HCT116 (cell line): Measurements from ENCODE around the gene RAB11A.

Experiments used
- CEBPB ChIP-seq: IDR thresholded peaks from 2 replicates; pipeline ENCODE4 v1.6.1; 2012; ENCODE audit warnings: low read depth
- EZH2phosphoT487 ChIP-seq: fragments of 200-600 bp; IDR thresholded peaks from 2 replicates; pipeline ENCODE4 v1.6.1; 2018; ENCODE audit warnings: antibody characterized with exemption, borderline replicate concordance
- YY1 ChIP-seq: IDR thresholded peaks from 2 replicates; pipeline ENCODE4 v1.6.1; 2011; ENCODE audit warnings: low read length, low read depth, moderate library complexity, mild to moderate bottlenecking; ENCODE audit not compliant: insufficient replicate concordance; ENCODE audit errors: extremely low read depth
- TF ChIP-seq, protein P1 (sequence below), 3 experiments: fragments of 200-600 bp in 1 of 3; sonication (generic) in 1 of 3; IDR thresholded peaks in 2 of 3; conservative IDR thresholded peaks in 1 of 3; 2 replicates each; pipeline ENCODE4 v1.5.1; 2012 to 2017; ENCODE audit warnings: low read depth in 2 of 3, low read length in 2 of 3, antibody characterized with exemption in 1 of 3, borderline replicate concordance in 1 of 3, control low read depth in 1 of 3, mild to moderate bottlenecking in 1 of 3, mixed read lengths in 1 of 3, mixed run types in 1 of 3, moderate library complexity in 1 of 3; ENCODE audit not compliant: insufficient read depth in 1 of 3

DNA sequence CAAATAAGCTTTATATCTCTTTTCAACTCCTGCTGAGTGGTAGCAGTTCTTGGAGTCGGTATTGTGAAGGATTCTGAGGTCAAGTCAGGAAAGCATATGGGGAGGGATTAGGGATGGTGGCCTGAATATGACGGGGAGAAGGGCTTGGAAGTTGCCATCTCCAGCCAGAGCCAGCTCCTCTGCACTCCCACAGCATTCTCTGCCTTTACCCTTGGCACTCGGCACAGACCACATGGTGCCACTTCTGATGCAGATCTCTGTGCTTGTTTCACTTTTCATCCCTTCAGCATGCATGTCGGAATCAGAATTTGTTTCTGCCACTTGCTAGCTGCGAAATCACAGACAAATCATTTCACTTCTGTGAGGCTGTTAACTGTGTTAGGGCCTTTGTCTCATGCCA lies 52.5 kb downstream of the RAB11A start:
- no peak for TF ChIP-seq EZH2phosphoT487
- no peak for TF ChIP-seq CEBPB
- TF ChIP-seq, protein P1, sequence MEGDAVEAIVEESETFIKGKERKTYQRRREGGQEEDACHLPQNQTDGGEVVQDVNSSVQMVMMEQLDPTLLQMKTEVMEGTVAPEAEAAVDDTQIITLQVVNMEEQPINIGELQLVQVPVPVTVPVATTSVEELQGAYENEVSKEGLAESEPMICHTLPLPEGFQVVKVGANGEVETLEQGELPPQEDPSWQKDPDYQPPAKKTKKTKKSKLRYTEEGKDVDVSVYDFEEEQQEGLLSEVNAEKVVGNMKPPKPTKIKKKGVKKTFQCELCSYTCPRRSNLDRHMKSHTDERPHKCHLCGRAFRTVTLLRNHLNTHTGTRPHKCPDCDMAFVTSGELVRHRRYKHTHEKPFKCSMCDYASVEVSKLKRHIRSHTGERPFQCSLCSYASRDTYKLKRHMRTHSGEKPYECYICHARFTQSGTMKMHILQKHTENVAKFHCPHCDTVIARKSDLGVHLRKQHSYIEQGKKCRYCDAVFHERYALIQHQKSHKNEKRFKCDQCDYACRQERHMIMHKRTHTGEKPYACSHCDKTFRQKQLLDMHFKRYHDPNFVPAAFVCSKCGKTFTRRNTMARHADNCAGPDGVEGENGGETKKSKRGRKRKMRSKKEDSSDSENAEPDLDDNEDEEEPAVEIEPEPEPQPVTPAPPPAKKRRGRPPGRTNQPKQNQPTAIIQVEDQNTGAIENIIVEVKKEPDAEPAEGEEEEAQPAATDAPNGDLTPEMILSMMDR (IDR thresholded peaks at IDR 0.05 in 2 of 3, conservative IDR thresholded peaks at IDR 0.05 in 1 of 3; ENCODE audit: borderline replicate concordance in 1 of 3, insufficient read depth in 1 of 3, low read depth in 2 of 3, low read length in 2 of 3): no peak
- no peak for TF ChIP-seq YY1
